H1 (cell line): ENCODE measurements around the gene PRR12. TPM values are rescaled to one million over a fixed set of nuclear protein-coding genes. Genes with fewer than 3 reads are reported as not detected.

ENCODE experiments used
- CREB1 ChIP-seq: IDR thresholded peaks from 2 replicates; pipeline ENCODE4 v1.6.1; 2012; ENCODE audit warnings: inconsistent platforms
- EP300 ChIP-seq, 2 experiments: IDR thresholded peaks; 1 replicate in 1 of 2; 2 replicates in 1 of 2; pipeline ENCODE4 v1.6.1; 2011 to 2012; ENCODE audit warnings: low read depth in 2 of 2, low read length in 2 of 2, mild to moderate bottlenecking in 2 of 2, borderline replicate concordance in 1 of 2, inconsistent platforms in 1 of 2, moderate library complexity in 1 of 2
- HDAC2 ChIP-seq, 2 experiments: fragments of 300-600 bp in 1 of 2; sonication (generic) in 1 of 2; IDR thresholded peaks; 2 replicates each; pipeline ENCODE4 v1.6.1; 2011 to 2012; ENCODE audit warnings: low read depth in 2 of 2, low read length in 2 of 2, mild to moderate bottlenecking in 2 of 2, moderate library complexity in 2 of 2, borderline replicate concordance in 1 of 2, inconsistent platforms in 1 of 2
- KDM4A ChIP-seq: IDR thresholded peaks from one replicate; pipeline ENCODE4 v1.7.1; 2012; ENCODE audit warnings: low read depth, mild to moderate bottlenecking, moderate library complexity, low read length, inconsistent platforms; ENCODE audit not compliant: severe bottlenecking
- KDM5A ChIP-seq: fragments of 200-600 bp; IDR thresholded peaks from 2 replicates; pipeline ENCODE4 v1.7.1; 2012; ENCODE audit warnings: mild to moderate bottlenecking, low read length, inconsistent platforms, mixed read lengths
- PHF8 ChIP-seq: fragments of 200-600 bp; sonication (generic); conservative IDR thresholded peaks from 2 replicates; pipeline ENCODE4 v1.7.1; 2012; ENCODE audit warnings: low read depth, mild to moderate bottlenecking, inconsistent platforms, low read length, moderate library complexity
- POLR2A ChIP-seq, 2 experiments: IDR thresholded peaks; 1 replicate in 1 of 2; 2 replicates in 1 of 2; pipeline ENCODE4 v1.6.1; 2011; ENCODE audit warnings: low read depth in 2 of 2, low read length in 2 of 2, mild to moderate bottlenecking in 2 of 2; ENCODE audit errors: control extremely low read depth in 1 of 2
- POLR2AphosphoS5 ChIP-seq: IDR thresholded peaks from 2 replicates; pipeline ENCODE4 v1.6.1; 2011; ENCODE audit warnings: low read depth, low read length
- SIN3A ChIP-seq, 2 experiments: IDR thresholded peaks in 1 of 2; conservative IDR thresholded peaks in 1 of 2; 2 replicates each; pipeline ENCODE4 v1.6.1; 2011 to 2012; ENCODE audit warnings: low read length in 2 of 2, improper control_type of control experiment in 1 of 2, low read depth in 1 of 2, mild to moderate bottlenecking in 1 of 2
- TBP ChIP-seq: IDR thresholded peaks from 2 replicates; pipeline ENCODE4 v1.6.1; 2011; ENCODE audit warnings: low read depth, low read length, improper control_type of control experiment
- TEAD4 ChIP-seq: IDR thresholded peaks from 2 replicates; pipeline ENCODE4 v1.6.1; 2012; ENCODE audit warnings: low read depth, low read length, inconsistent platforms, mixed read lengths
- polyA plus RNA-seq, 7 experiments: library from polyadenylated mRNA; depleted of rRNA in 3 of 7; stranded (reverse) in 5 of 7; unstranded in 2 of 7; fragments of >200 nt in 5 of 7; fragments of 200-250 nt in 2 of 7; gene quantifications; 1 replicate in 5 of 7; 2 replicates in 1 of 7; 4 replicates in 1 of 7; pipeline versions ENCODE4 v1.2.1 to v1.2.3, GENCODE V29; 2011 to 2013; ENCODE audit warnings: missing spikeins in 2 of 7, mixed read lengths in 2 of 7
- total RNA-seq: library from RNA; stranded (reverse); fragmentation: NEBNext Ultra II Directional; extraction: Animal tissue kit (Norgen Biotek cat#: 25700); gene quantifications from 2 replicates; pipeline ENCODE4 v1.2.1, GENCODE V29; 2021

Gene PRR12
- total and polyA plus RNA-seq, 2 of the 8 experiments (the other 6 are each of a cell fraction or from before 2014, with no cell fraction given) = 2.5 to 59.4 TPM

DNA sequence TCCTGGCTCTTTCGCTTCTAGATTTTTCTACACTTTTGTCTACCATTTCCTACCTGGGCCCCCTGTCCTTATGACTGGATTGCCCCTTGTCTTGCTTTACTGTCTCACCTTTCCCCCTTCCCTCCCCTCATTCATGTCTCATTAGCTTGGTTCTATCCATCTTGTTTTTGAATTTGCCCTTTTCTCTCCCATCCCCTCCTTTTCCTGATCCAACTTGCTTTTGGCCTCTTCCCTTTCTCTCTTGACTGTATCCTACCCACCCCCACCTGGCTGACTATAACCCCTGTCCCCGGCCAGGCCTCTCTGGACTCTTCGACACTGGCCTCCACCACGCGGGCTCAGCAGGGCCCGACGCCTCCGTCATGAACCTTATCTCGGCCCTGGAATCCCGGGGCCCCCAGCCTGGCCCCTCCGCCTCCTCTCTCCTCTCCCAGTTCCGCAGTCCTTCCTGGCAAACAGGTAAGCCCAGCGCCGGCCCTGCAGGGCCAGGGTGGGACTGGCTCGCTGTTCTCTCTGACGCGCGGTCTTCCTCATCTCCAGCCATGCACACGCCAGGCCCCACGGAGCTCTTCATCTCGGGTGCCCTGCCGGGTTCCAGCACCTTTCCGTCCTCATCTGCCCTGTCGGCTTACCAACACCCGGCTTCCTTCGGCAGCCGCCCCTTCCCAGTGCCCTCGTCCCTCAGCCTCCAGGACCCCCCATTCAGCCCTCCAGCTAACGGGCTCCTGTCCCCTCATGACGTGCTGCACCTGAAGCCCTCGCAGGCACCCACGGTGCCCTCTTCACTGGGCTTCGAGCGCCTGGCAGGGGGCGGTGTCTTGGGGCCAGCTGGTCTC, 3.4 kb downstream of the PRR12 start (continued):
- no peak for TF ChIP-seq EP300 (IDR thresholded peaks at IDR 0.05; ENCODE audit: borderline replicate concordance in 1 of 2, low read depth in 2 of 2, low read length in 2 of 2)
- no peak for TF ChIP-seq TBP
- no peak for TF ChIP-seq PHF8
- TF ChIP-seq HDAC2 (IDR thresholded peaks at IDR 0.05; ENCODE audit: borderline replicate concordance in 1 of 2, low read depth in 2 of 2, low read length in 2 of 2) = no peak
- TF ChIP-seq POLR2A (IDR thresholded peaks at IDR 0.05; ENCODE audit: control extremely low read depth in 1 of 2, low read depth in 2 of 2, low read length in 2 of 2) = no peak
- no peak for TF ChIP-seq TEAD4
- TF ChIP-seq POLR2AphosphoS5 = no peak
- no peak for TF ChIP-seq CREB1
- TF ChIP-seq KDM5A = no peak
- TF ChIP-seq KDM4A = no peak
- TF ChIP-seq SIN3A (conservative IDR thresholded peaks at IDR 0.05 in 1 of 2, IDR thresholded peaks at IDR 0.05 in 1 of 2; ENCODE audit: low read depth in 1 of 2, low read length in 2 of 2) = no peak
